Activated naive CD4-positive, alpha-beta T cell (primary cell): ENCODE data around the gene BAIAP2L2.
"Not testable (repeated sequence)": the region's sequence is repeated elsewhere in the genome, so short reads cannot be mapped to it uniquely, and the experiment has no call there.

Experiments used
- DNase-seq, 4 experiments: peaks; one replicate each; lab custom pipeline; 2025; lab: John Stamatoyannopoulos, UW

BAIAP2L2 gene

DNA sequence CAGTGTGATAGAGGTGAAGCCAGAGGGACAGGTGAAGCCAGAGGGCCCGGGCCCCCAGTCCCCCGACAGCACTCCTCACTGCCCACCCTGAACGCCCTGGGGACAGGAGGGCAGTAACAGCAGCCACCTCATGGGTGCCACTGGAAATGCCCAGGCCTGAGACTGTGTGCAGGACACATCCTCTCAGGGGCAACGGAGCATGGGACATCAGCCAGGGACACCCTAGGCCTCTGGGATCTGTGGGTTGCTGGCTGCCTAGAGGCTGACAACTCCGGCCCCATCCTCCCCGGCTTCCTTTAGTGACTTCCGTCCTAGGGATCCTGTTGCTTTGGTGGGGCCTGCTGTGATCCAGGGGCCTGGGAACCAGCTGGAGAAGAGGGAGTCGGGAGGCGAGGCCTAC, 17.4 kb upstream of the BAIAP2L2 start:
- DNase-seq: no peak

DNA sequence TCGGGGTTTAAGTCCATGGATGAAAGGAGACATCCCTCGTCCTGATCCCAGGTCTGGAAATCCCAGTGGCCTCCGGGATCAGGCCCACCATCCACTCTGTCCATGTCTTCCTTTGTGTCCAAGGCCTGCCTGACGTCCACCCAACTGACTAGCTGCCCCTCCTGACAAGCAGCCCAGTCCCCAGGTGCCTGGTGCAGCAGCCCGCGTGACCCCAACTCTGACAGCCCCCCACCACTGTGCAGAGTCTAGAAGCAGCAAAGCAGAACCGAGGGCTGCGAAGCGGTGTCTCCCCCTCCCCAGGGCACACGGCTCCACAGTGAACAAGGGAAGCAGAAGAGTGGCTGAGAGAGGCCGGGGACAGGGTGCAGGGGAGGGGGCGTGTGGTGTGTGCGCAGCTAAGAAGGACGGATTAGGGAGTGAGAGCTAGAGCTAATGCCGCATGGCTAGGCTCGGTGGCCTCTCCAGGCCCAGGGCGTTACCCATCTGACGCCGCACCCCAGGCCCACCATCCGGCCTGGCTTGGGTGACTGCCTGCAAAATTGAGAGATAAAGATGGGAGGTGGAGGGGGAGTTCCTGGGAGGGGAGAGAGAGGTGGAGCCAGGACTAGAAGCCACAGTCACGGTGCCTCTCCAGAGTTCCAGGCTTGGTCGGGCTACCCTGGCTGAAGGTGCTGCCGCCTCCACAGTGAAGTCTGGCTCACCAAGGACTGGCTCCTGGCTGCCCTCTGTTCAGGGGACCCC, 16.6 kb upstream of the BAIAP2L2 start:
- no peak for DNase-seq

DNA sequence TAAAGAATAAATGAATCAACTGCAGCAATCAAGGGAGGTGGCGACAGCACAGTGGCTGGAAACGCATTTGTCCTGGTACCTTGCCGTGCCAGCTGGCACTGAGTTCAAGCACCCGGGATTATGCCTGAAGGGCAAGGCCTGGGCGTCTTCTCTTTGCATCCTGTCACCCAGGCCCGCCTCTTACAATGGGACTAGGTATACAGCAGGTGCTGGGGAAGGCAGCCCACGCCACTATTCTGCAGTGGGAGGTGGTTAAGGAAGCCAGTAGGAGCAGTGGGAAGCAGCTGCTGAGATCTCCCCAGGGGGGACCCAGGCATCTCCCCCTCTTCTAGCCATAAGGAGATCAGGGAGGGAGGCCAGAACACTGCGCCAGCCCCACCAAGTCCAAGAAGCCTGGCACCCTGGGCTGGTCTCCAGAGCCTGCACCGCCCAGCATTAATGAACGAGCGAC, 15.3 kb upstream of the BAIAP2L2 start:
- DNase-seq: no peak

DNA sequence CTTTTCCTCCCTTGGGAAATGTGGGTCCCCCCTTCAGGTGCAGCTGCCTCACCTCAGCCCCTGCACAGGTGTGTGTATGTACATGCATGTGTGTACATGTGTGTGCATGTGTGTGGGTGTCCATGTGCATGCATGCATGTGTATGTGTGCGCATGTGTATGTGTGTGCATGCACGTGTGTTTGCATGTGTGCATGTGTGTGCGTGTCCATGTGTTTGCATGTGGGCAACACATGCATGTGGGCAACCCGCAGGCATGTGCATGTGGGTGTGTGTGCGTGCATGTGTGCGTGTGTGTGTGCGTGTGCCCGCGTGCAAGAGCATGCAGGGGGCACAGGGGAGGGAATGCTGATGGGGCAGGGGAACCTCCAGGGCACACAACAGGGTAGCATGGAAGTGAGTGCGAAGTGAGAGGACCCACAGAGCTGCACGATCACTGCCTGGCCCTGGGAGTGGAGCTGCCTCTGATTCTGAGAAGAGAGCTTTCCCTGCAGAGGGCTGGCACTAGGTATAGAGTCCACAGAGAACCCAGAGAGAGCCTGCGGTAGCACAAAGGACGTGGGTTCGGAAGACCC, 14.6 kb upstream of the BAIAP2L2 start:
- DNase-seq: no peak

DNA sequence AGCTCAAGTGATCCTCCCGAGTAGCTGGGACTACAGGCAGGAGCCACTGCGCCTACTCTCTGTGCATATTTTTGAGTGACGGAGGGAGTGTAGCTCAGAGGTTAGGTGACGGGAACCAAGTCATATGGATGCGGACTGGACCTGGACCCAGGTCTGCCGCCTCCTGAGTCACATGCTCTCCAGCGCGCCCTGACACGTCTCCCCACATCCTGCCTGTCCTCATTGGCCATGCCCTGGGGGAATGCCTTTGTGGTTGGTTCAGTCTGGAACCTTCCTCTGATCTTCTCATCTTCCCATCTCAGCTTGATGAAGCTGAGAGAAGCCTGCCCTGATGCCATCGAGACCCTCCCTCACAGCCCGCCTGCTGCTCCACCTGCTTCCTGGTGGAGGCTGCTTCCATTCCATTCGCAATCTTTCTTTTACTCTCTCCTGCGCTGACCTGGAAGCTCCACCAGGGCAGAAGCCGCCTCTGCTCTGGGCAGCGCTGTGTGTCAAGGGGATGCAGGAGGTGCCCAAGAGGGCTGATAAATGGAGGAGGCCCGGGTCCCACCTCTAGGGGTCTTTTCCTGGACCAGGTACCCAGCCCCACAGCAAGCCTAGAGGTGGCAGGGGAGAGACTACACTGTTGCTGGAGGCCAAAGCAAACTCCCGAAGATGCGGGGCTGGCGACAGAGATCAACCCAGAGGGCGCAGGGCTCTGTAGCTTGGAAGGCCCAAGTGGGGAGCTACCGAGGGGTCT, 13.9 kb upstream of the BAIAP2L2 start:
- no peak for DNase-seq

DNA sequence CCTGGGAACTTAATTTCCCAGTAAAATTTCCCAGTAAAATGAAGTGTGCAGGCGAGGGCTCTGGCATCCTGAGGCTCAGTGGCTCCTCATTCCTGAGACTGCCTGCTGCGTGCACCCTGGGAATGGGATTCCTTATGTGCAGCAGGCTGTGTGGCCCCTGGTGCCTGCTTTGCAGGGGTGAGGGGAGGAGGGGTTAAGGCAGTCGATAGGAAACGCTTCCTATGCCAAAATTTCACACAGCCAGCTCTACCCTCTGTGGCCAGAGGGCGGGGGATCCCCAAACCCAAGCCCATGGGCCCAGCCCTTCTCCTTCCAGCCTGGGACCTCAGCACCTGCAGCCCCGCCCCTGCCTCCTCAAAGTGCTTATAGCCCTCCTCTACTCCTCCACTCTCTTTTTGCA, 12.1 kb upstream of the BAIAP2L2 start:
- no peak for DNase-seq

DNA sequence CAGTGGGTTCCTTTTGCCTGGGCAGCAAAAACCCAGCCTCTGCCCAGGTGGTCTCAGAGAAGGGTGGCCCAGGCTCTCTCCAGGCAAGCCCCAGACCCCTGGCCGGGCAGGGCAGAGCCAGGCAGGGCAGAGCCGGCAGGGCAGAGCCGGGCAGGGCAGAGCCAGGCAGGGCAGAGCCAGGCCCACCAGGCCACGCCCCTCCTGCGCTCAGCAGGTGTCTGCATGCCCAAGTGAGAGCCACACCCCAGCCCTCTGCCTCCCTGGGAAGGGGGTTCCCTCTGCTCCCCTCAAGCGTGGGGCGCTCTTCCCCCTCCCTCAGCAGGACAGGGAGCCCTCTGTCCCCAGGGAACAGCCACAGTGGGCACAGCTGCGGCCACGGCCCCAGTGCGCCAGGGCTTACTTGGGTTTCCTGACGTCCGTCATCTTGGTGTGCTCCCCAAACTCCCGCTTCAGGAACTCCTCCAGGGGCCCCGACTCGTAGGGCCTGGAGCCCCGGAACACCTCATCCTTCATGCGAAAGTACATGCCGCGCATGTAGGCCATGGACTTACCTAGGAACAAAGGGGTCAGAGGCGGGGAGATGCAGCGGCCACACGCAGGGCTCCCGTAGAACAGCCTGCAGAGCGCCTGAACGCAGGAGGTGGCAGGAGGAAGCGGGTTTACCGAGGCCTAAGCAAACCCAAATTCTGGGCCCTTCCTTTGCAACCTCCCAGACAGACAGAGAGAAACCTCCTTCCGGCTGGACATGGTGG, 10.1 kb upstream of the BAIAP2L2 start:
- no peak for DNase-seq

DNA sequence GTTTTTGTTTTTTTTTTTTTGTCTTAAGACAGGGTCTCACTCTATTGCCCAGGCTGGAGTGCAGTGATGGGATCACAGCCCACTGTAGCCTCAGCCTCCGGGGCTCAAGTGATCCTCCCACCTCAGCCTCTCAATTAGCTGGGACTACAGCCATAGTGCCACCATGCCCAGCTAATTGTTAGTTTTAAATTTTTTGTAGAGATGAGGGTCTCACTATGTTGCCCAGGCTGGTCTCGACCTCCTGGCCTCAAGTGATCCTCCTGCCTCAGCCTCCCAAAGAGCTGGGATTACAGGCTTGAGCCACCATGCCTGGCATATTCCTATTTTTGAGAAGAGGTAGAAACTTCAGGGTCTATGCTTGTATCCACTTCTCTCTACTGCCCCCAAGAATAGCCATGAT, 8.3 kb upstream of the BAIAP2L2 start:
- DNase-seq: not testable (repeated sequence)

DNA sequence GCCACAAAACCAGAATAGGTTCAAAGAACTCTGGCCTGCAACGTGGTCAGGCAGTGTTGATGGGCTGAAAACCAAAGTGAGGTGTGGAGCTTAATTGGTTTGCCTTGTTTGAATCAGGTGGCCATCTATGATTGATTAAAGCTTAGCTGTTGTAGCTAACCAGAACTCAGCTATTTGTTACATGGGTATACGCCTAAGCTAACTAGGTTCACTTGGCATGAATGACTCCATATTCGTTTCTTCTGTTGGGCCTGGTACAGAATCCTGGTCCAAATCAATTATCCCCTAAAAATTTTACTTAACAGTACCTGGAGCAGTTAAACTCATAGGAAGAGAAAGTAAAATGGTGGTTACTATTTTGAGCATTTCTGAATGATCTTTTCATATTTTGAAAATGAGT, 7.7 kb upstream of the BAIAP2L2 start:
- no peak for DNase-seq

DNA sequence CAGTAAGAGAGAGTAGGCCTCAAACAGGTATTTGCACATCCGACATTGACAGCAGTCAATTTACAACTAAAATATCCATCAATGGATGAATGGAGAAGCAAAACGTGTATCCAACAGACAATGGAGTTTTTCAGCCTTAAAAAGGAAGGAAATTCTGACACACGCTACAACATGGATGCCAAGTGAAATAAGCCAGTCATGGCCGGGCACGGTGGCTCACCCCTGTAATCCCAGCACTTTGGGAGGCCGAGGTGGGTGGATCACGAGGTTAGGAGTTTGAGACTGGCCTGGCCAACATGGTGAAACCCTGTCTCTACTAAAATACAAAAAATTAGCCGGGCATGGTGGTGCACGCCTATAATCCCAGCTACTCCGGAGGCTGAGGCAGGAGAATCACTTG, 7.1 kb upstream of the BAIAP2L2 start:
- DNase-seq: not testable (repeated sequence)

DNA sequence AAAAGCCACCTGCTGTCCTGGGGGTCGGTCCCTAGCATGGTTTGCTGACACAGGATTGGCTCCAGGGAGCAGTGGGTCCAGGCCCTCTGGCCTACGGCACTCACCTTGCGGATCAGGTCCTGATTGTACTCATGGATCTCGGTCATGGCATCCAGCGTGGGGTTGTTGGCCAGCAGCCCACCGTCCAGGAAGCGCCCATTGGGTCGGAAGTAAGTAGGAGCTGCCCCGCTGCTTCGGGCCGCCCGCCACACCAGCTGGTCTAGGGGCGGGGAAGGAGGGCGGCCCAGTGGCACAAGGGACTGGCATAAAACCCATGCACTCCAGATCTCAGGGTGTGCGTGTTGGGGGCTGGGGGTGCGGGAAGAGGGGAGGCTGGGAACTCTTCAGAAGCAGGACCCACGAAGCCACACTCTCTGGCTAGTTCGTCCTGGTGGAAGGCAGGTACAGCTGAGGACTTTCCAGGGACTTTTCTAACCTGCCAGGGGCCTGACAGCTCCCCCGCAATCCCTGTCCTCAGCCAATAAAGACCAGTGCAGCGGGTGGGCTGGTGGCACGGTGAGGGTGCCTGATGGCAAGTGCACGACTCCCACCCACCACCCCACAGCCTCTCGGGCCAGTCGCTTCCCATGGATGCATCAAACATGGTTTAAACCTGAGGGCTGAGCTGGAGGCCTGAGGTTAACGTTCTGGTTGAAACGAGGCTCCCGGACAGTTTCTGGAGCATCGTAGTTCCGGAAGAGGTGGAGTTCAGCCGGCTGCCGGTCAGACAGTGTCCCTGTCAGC, 5.1 kb upstream of the BAIAP2L2 start:
- no peak for DNase-seq

DNA sequence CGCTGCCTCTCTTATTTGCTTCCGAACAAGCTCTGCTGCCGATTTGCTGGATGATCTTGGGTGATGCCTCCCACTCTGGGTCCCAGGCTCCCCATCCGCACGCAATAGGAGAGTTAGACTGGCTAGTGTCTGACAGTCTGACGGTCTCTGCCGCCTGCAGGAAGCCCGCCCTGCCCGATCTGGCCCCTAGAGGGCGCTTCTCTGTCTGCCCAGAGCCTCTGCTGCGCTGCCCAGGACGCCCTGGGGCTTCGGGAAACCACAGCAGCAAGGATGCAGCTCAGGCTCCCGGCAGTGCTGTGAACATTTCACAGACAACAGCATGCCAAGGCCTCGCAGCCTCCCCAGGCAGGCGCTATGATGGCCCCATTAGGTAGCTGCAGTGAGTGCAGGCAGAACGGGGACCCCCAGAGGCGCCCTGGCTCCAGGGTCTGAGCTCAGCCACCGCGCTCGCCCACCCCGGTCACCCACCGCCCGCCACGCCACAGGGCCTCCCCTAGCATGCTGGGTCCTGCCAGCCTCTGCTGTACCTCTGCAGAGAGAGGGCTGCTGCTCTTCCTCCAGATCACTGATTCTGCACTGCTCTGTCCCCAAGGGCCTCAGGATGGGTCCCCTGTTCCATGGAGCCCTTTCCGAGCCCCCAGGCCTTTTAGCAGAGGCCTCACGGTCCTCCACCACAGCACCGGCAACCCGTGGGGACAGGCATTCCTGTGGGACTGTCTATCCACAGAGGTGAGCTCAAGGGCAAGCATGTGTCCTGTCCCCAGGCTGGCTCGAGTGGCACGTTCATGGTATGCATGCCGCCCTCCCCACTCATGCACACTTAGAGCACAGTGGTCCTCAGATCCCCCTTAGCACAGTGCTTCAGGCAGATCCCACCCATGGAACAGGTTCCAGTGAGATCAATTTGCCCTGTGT, 4.3 kb upstream of the BAIAP2L2 start:
- peak; percentile 35 to 76 (median 67) for DNase-seq

DNA sequence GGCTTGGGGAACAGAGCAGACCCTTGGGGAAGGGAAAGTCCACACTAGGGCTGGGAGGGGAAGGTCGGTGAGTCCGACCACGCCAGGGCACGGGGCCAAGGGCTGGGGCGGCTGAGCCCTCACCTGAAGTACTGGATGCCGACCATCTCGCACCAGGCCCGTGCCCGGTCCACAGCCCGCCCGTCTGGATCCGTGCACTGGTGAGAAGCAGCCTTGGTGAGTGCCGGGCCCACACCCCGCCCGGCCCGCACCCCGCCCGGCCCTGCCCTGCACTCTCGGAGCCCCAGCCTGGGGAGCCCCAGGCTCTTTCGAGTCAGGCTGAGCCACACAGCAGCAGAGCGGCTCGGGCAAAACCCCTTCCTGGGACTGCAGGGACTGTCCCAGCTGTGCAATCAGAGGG, 1.9 kb upstream of the BAIAP2L2 start:
- DNase-seq: no peak

DNA sequence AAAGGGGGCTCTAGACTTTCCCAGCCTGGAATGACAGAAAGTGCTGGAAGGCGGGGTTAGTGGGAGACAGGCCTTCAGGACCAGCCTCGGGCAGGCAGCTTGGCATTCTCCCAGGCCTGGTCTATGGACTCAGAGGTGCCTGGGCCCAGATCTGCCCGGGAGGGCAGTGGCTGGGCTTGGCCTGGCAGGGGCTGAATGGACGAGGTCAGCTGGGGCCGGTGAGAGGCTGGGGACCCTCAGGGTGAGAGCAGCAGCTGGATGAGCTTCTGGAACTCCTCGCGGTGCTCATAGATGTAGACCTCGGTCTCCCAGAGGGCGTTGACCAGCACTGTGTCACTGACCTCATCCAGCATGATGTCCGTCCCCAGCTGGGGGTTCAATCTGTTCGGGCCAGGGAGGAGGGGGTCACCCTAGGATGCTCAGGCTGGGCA, 1.5 kb upstream of the BAIAP2L2 start:
- DNase-seq: no peak

DNA sequence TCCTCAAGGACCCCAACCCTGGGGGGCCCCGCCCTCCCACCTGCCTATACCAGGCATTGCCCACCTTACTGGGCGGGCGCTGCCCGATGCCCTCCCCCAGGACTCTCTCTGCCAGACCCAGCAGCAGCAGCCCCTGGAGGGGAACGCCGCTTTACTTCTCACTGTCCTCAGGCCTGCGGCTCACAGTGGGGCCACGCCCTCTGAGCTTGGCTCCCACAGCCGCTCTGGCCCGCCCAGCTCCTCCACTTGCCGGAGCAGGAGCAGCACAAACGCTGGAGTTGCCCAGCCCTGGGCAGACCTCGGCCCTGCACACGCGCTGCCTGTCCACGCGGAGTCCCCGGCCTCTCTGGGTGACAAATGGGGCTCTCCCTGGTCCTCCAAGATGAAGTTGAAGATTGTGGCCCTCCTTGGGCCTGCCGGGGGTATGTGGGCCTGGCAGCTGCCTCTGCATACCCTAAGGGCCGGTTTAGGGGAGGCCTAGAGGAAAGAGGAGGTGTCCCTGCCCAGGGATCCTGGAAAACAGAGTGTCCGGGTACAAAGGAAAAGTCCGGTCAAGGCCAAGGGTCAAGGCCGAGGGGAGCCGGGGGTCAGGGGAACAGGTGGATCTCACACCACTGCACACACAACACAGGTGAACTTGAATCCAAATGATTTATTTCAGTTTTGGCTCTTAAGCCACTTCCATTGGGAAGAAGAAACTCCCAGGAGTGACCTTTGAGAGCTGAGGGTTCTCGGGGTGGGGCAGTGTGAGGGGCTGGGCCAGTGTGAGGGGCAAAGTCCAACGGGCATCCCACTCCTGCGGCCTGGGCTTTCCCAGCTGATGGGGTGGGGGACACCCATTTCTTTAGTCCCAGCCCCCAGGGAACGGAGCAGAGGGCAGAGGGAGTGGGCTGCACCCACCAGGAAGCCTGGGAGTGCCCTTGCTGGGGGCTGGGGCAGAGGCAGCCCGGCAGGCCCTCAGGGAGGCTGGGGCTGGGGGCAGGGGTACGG, 674 bp upstream of the BAIAP2L2 start:
- DNase-seq: no peak

DNA sequence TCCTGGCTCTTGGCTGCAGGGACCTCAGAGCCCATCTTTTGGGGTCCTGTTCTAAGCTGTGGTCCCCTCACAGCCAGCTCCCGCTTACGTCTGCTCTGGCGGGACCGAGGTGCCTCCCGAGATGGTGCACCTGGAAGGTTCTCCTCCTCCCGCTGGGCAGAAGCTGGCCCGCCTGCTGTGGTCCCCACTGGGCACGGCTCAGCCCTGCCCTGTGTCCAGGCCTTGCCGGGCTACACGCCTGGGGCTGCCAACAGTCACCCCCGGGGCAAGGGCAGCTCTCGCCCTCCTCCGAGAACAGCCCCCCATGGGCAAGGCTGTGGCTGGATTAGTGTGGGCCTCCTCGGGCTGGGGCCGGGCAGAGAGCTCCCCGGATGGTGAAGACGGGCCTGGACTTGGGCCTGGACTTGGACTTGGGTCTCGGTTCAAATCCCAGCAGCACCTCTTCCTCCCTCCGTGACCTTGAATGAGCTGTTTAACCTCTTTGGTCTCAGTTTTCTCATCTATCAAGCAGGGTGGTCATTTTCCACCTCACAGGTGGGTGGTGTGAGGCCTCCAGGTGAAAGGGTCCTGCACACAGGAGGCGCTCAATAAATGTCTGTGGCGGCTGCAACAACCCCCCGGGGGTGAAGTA, 998 bp downstream of the BAIAP2L2 start:
- DNase-seq: no peak

DNA sequence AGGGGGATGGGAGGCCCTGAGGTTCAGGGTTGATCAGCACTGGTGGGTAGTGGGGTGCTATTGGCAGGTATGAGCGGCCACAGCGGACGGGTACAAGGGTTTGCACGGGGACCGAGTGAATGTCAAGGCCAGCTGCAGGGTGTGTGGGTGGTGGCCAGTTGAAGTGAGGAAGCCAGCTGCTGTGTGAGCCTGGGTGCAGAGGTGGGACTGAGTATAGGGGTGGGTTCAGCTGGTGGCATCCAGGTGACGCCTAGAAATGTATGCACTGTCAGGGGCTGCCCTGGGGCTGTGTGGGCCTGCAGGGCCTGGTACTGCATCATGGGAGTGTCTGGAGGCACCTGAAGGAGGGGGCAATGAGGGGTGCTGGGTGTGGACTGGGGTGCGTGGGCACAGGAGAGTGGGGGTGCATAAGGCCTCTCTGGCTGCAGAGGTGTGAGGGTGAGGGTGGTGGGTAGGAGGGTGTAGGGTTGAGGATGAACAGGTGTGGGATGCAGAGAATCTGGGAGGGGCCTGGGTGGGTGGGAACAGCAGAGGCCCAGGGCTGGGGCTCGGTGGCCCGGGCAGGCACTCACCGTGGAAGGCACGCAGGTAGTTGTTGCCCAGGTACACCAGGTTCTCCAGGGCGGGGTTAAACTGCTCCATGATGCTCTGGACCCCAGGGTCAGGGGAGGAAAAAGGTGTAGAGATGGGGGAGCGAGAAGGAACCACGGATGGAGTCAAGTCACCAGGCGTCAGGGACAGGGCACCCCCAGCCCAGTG, 1.7 kb downstream of the BAIAP2L2 start:
- DNase-seq: no peak
